Right ventricle myocardium inferior (tissue), 1 donor: Measurements from ENCODE around the gene CIDEA. TPM values are rescaled to one million over a fixed set of nuclear protein-coding genes. Genes with fewer than 3 reads are reported as not detected.

ENCODE experiments used
- ATAC-seq: fragments of 200-7000 bp; cut with Tn5 transposase; one replicate; pipeline ENCODE4 v1.9.1; 2020; ENCODE audit warnings: mild to moderate bottlenecking, moderate library complexity
- DNase-seq: peaks from one replicate; pipeline ENCODE4 v3.0.0; 2021; ENCODE audit errors: missing footprints
- intact Hi-C: fragments of 100-400 bp; cut with DNase I; formaldehyde crosslinking; loops from one replicate; pipeline ENCODE4 v1.11.0; 2022
- total RNA-seq: library from RNA; stranded (reverse); fragmentation: NEBNext Ultra II Directional; extraction: Animal tissue kit (Norgen Biotek cat#: 25700); gene quantifications from one replicate; pipeline ENCODE4 v1.2.1, GENCODE V29; 2021
- donor health status: DM: no; HTN: yes; CAD: no; lungs with severe emphysema.

CIDEA gene
- total RNA-seq, 1 donor from 2014 or later, result 1.7 TPM

GRCh38 chr18:12257996-12258718 lies 4.0 kb downstream of the CIDEA start:
- intact Hi-C loops, result no loop called here
- no peak for DNase-seq
- no peak for ATAC-seq

GRCh38 chr18:12258719-12259705 lies 4.9 kb downstream of the CIDEA start:
- intact Hi-C loops, result no loop called here
- DNase-seq (no peak), ATAC-seq (no peak)

GRCh38 chr18:12262748-12263147 lies 8.6 kb downstream of the CIDEA start:
- DNase-seq, result no peak
- intact Hi-C loops, result no loop called here

GRCh38 chr18:12264864-12265263 lies 10.7 kb downstream of the CIDEA start:
- DNase-seq, result no peak
- ATAC-seq, result no peak
- intact Hi-C loops, result no loop called here

More at GRCh38 chr18:12262748-12263147, 8.6 kb downstream of the CIDEA start:
- ATAC-seq, result no peak

- intact Hi-C loops, result loop anchor here (5.0 to 10.0 kb wide), 2 partner anchors 36 to 383 kb away; partner anchors contain the start of genes SPIRE1 and TUBB6
- DNase-seq (peak; percentile 83), ATAC-seq (peak; percentile 93)
Measured at GRCh38 chr18:12271376-12272235, 17.4 kb downstream of the CIDEA start.

GRCh38 chr18:12274793-12275192 lies 20.6 kb downstream of the CIDEA start:
- ATAC-seq, result no peak
- DNase-seq, result no peak
- intact Hi-C loops, result loop anchor here (5.0 to 10.0 kb wide), 2 partner anchors 33 to 380 kb away; partner anchors contain the start of genes SPIRE1 and TUBB6

- intact Hi-C loops, result loop anchor here (10.0 kb wide), 1 partner anchor 378 kb away; the partner anchor contains the start of gene SPIRE1
- ATAC-seq, result no peak
- DNase-seq, result no peak
Measured at GRCh38 chr18:12276736-12277554, 22.8 kb downstream of the CIDEA start.

- ATAC-seq (no peak), DNase-seq (no peak)
- intact Hi-C loops, result loop anchor here (2.0 to 10.0 kb wide), 2 partner anchors 99 to 377 kb away; partner anchors contain the start of genes AFG3L2 and SPIRE1
Measured at GRCh38 chr18:12278215-12278671, 24.1 kb downstream of the CIDEA start.

GRCh38 chr18:12278741-12279682 lies 24.9 kb downstream of the CIDEA start:
- intact Hi-C loops, result loop anchor here (2.0 to 10.0 kb wide), 2 partner anchors 98 to 376 kb away; partner anchors contain the start of genes AFG3L2 and SPIRE1
- peak; percentile 90 for DNase-seq
- ATAC-seq, result peak; percentile 95

- ATAC-seq (peak; percentile 8), DNase-seq (no peak)
- intact Hi-C loops, result loop anchor here (2.0 to 10.0 kb wide), 4 partner anchors 37 to 375 kb away; partner anchors contain the start of genes AFG3L2 and SPIRE1
Measured at GRCh38 chr18:12279781-12280531, 25.8 kb downstream of the CIDEA start.

- DNase-seq (no peak), ATAC-seq (no peak)
- intact Hi-C loops, result loop anchor here (5.0 kb wide), 2 partner anchors 35 to 55 kb away; no protein-coding TSS in a partner anchor
Measured at GRCh38 chr18:12281861-12282260, 27.7 kb downstream of the CIDEA start.

- no peak for DNase-seq
- intact Hi-C loops, result loop anchor here (5.0 kb wide), 2 partner anchors 35 to 55 kb away; no protein-coding TSS in a partner anchor
- no peak for ATAC-seq
Measured at GRCh38 chr18:12282442-12283039, 28.4 kb downstream of the CIDEA start.

- intact Hi-C loops, result loop anchor here (5.0 kb wide), 2 partner anchors 34 to 54 kb away; no protein-coding TSS in a partner anchor
- ATAC-seq, result no peak
- DNase-seq, result no peak
Measured at GRCh38 chr18:12283256-12283655, 29.1 kb downstream of the CIDEA start.

GRCh38 chr18:12283666-12284065 lies 29.5 kb downstream of the CIDEA start:
- DNase-seq (no peak), ATAC-seq (no peak)
- intact Hi-C loops, result loop anchor here (5.0 kb wide), 2 partner anchors 34 to 54 kb away; no protein-coding TSS in a partner anchor

- intact Hi-C loops, result no loop called here
- DNase-seq (no peak), ATAC-seq (no peak)
Measured at GRCh38 chr18:12287131-12287681, 33.0 kb downstream of the CIDEA start.
